DOHH2 (cell line): ENCODE results near the gene CD9.

Experiments
- CTCF ChIP-seq: fragments of 200-600 bp; sonication (generic); IDR thresholded peaks from one replicate; pipeline ENCODE4 v1.5.1; 2014; ENCODE audit warnings: antibody characterized with exemption, mild to moderate bottlenecking, low read depth, low read length; ENCODE audit not compliant: poor library complexity, severe bottlenecking
- EZH2phosphoT487 ChIP-seq: fragments of 200-600 bp; sonication (generic); IDR thresholded peaks from 2 replicates; pipeline ENCODE4 v1.6.1; 2017; ENCODE audit warnings: borderline replicate concordance, mild to moderate bottlenecking, antibody characterized with exemption, low read length, moderate library complexity, mixed read lengths

GRCh38 chr12:6265038-6265405 is 64.8 kb downstream of the CD9 start:
- TF ChIP-seq CTCF (no peak), EZH2phosphoT487 (no peak)
